A549 treated with dexamethasone at 1 μM for 4 hours (cell line): ENCODE data around the gene ZNF672. TPM values are rescaled to one million over a fixed set of nuclear protein-coding genes. Genes with fewer than 3 reads are reported as not detected.

Source experiments
- total RNA-seq: library from RNA; stranded (reverse); fragments of 200-300 nt; extraction: Qiagen RNA extraction; gene quantifications from 5 replicates; pipeline ENCODE4 v1.2.3, GENCODE V29; 2022

The ZNF672 gene
- 13.6 to 19.5 TPM (median 17.6 TPM) in 5 replicates for total RNA-seq

GRCh38 chr1:248837781-248838356 is at the start of gene ZNF672:
Gene ZNF672 (plus strand): TSS chr1:248838224. CDS start chr1:248847275, 9,051 bp downstream.

GRCh38 chr1:248825909-248826760 is 11.9 kb upstream of the ZNF672 start, which contains the start of gene SH3BP5L:
Gene SH3BP5L (minus strand): TSS chr1:248825915. CDS start chr1:248824935, 980 bp downstream.

GRCh38 chr1:248858891-248859889 is 21.2 kb downstream of the ZNF672 start, which contains the start of gene ZNF692:
Gene ZNF692 (minus strand): TSS chr1:248859085. CDS start chr1:248858309, 776 bp downstream.

Other genes starting within 250 kb of the ZNF672 start
- not detected in 5 replicates for gene OR2T10, start 240.5 kb upstream of the ZNF672 start, total RNA-seq
- not detected in 5 replicates for gene OR2T11, start 203.1 kb upstream of the ZNF672 start, total RNA-seq
- gene OR2T35, start 192.9 kb upstream of the ZNF672 start, total RNA-seq: not detected in 5 replicates
- not detected in 5 replicates for gene OR2T27, start 182.7 kb upstream of the ZNF672 start, total RNA-seq
- gene OR14I1, start 135.5 kb upstream of the ZNF672 start, total RNA-seq: not detected in 5 replicates
- gene LYPD8, start 82.5 kb upstream of the ZNF672 start, total RNA-seq: 0.08 to 0.12 TPM (median 0.11 TPM) in 4 of 5 replicates, not detected in the other
- gene SH3BP5L, start 12.3 kb upstream of the ZNF672 start, total RNA-seq: 16.8 to 25.6 TPM (median 22.6 TPM) in 5 replicates
- gene ZNF692, start 20.9 kb downstream of the ZNF672 start, total RNA-seq: 8.8 to 21.1 TPM (median 16.2 TPM) in 5 replicates
- gene PGBD2, start 68.0 kb downstream of the ZNF672 start, total RNA-seq: 3.1 to 4.5 TPM (median 3.3 TPM) in 5 replicates